ENCODE results near the gene RPL38.

- TF ChIP-seq CTCF (conservative IDR thresholded peaks at IDR 0.05; ENCODE audit: low read depth in 2 of 2) (no peak), POLR2AphosphoS5 (IDR thresholded peaks at IDR 0.05; ENCODE audit: low read depth) (no peak), EZH2phosphoT487 (IDR thresholded peaks at IDR 0.05; ENCODE audit: unreplicated experiment) (no peak)
These were observed 44.1 kb upstream of the RPL38 start for GRCh38 chr17:74159226-74159840.

Data from GM23338 (cell line).